ENCODE results near the gene METTL1. TPM values are rescaled to one million over a fixed set of nuclear protein-coding genes. Genes with fewer than 3 reads are reported as not detected.

Gene METTL1
- total RNA-seq, 2 donors from 2014 or later: 21.3 to 28.5 TPM

GRCh38 chr12:57752668-57753000, 19.3 kb downstream of the METTL1 start:
- peaks cover 36 to 43% of the 10 kb centered on the region in 2 donors for H3K36me3 Mint-ChIP-seq
- ATAC-seq (no peak), DNase-seq (ENCODE audit: low spot score in 2 of 2) (no peak)
- H3K27ac Mint-ChIP-seq: peak overlapping the region; percentile 97 to 99
- H3K9me3 Mint-ChIP-seq: no peaks in the 10 kb centered on the region

- ATAC-seq (peak; percentile 79 to 82), DNase-seq (ENCODE audit: low spot score in 2 of 2) (peak; percentile 98 to 99)
- H3K27ac Mint-ChIP-seq: peak within 1 kb of the TSS; percentile 97 to 99
- H3K9me3 Mint-ChIP-seq: no peaks in the 10 kb centered on the region
- H3K36me3 Mint-ChIP-seq: peaks cover 35 to 43% of the 10 kb centered on the region in 2 donors
Measured at GRCh38 chr12:57751788-57752667, 19.9 kb downstream of the METTL1 start, which contains the start of gene CDK4. TSS of gene CDK4 (minus strand) at chr12:57752310. CDS start at chr12:57751717, 593 bp downstream.

GRCh38 chr12:57751432-57751787, 20.5 kb downstream of the METTL1 start:
- H3K27ac Mint-ChIP-seq: peak overlapping the region; percentile 97 to 99
- ATAC-seq (no peak), DNase-seq (ENCODE audit: low spot score in 2 of 2) (no peak)
- peaks cover 29 to 40% of the 10 kb centered on the region in 2 donors for H3K36me3 Mint-ChIP-seq
- no peaks in the 10 kb centered on the region for H3K9me3 Mint-ChIP-seq

DNA sequence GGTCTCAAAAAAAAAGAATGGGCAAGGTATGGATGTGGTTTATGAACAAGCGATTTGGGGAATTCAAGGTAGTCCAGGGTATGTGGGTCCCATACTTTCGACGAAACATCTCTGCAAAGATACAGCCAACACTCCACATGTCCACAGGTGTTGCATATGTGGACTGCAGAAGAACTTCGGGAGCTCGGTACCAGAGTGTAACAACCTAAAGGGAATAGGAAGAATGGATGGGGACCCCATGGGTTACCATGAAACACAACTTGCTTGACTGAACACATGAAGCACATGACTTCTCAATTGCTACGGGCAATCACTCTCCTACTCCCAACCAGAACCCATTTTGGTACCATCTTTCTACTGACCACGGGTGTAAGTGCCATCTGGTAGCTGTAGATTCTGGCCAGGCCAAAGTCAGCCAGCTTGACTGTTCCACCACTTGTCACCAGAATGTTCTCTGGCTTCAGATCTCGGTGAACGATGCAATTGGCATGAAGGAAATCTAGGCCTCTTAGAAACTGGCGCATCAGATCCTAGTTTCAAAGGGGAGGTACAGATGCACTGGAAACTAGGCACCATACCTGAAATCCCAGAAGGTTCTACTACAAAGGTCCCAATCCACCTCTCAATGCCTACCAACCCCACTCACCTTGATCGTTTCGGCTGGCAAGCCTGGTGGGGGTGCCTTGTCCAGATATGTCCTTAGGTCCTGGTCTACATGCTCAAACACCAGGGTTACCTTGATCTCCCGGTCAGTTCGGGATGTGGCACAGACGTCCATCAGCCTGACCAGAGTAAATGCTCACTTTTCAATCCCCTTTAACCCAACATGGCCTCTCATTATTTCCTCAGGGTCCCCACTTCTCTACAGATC, 21.1 kb downstream of the METTL1 start:
- Mint-ChIP-seq H3K27ac (peak overlapping the region; percentile 97 to 99), H3K36me3 (peaks cover 24 to 39% of the 10 kb centered on the region in 2 donors), H3K9me3 (no peaks in the 10 kb centered on the region)
- DNase-seq (ENCODE audit: low spot score in 2 of 2): no peak
- ATAC-seq: no peak

GRCh38 chr12:57749061-57749460, 22.8 kb downstream of the METTL1 start:
- Mint-ChIP-seq H3K9me3 (no peaks in the 10 kb centered on the region), H3K27ac (peak overlapping the region in 1 of 2 donors; percentile 20), H3K36me3 (peaks cover 24 to 50% of the 10 kb centered on the region in 2 donors)
- ATAC-seq (no peak), DNase-seq (ENCODE audit: low spot score in 2 of 2) (no peak)

GRCh38 chr12:57746025-57746424, 25.9 kb downstream of the METTL1 start:
- no peaks in the 10 kb centered on the region for H3K9me3 Mint-ChIP-seq
- ATAC-seq (no peak), DNase-seq (ENCODE audit: low spot score in 2 of 2) (no peak)
- peaks cover 13 to 38% of the 10 kb centered on the region in 2 donors for H3K36me3 Mint-ChIP-seq
- H3K27ac Mint-ChIP-seq: peak overlapping the region; percentile 91 to 96

DNA sequence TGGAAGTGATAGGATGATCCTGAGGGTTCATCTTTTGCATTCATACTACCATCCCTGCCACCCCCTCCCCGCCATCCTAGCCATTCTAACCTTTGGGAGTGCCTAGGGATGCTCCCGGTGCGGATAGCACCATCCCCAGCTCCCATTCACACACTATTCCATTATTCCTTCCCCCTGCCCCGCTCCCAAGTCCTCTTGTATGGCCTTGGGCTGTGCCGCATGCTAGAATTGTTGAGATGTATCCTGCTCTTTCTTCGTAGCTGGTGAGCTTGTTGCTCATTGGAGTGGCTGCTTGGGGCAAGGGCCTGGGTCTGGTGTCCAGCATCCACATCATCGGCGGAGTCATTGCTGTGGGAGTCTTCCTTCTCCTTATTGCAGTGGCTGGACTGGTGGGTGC, 26.4 kb downstream of the METTL1 start:
- peaks cover 7 to 33% of the 10 kb centered on the region in 2 donors for H3K36me3 Mint-ChIP-seq
- no peaks in the 10 kb centered on the region for H3K9me3 Mint-ChIP-seq
- DNase-seq (ENCODE audit: low spot score in 2 of 2) (no peak), ATAC-seq (no peak)
- H3K27ac Mint-ChIP-seq: peak overlapping the region; percentile 91 to 96

GRCh38 chr12:57744777-57745484, 27.0 kb downstream of the METTL1 start, which contains the start of gene TSPAN31:
TSS of gene TSPAN31 (plus strand) at chr12:57745039. CDS start at chr12:57745155, 116 bp downstream.
- DNase-seq (ENCODE audit: low spot score in 2 of 2): peak; percentile 87 to 89
- peaks cover 5 to 28% of the 10 kb centered on the region in 2 donors for H3K36me3 Mint-ChIP-seq
- ATAC-seq: peak; percentile 80 to 89
- H3K9me3 Mint-ChIP-seq: no peaks in the 10 kb centered on the region
- peak within 1 kb of the TSS; percentile 91 to 96 for H3K27ac Mint-ChIP-seq

DNA sequence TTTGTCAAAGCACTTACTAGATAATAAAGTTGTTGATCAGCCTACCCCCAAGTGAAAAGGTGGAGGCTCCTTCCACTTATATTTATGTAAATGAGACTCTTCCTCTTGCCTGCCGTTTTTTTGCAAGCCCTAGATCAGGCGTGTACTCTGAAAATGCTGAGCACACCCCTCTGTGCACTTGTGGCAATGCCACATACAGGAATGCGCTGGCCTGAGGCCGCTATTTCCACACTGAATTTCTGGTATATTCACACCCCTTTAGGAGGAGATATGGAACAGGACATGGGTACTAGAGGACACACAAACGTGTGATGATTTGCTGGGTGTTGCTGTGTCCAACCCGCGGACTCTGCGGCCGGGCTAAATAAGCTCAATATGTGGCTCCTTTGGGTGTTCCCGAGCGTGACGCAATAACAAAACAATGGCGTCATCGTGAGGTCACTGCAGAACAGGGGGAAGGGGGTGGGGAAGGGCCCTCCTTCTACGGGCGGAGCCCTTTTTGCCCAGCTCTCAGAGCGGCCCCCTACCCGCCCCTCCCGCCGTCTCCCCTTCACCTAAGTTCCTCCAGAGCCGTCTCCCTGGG, 27.6 kb downstream of the METTL1 start:
- H3K9me3 Mint-ChIP-seq: no peaks in the 10 kb centered on the region
- H3K36me3 Mint-ChIP-seq: peaks cover 5 to 29% of the 10 kb centered on the region in 2 donors
- ATAC-seq: peak; percentile 37 to 63
- H3K27ac Mint-ChIP-seq: peak overlapping the region; percentile 91 to 96
- peak in 1 of 2 donors; percentile 77 for DNase-seq (ENCODE audit: low spot score in 2 of 2)

DNA sequence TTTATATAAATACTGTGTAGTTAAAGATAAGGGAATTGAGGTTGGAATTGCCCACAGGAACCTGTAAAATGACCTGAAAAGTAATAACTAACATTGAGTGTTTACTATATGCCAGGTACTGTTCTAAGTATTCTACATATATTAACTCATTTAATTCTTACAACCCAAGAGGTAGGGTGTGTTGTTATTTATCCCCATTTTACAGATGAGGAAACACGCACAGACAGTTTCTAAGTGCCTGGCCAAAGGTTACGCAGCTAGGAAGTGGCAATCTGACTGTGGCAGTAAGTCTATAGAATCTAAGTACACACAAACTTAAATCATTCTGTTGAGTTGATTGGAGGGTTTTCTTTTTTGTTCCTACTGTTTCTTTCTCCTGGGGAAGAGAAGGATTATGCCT, 28.1 kb downstream of the METTL1 start:
- DNase-seq (ENCODE audit: low spot score in 2 of 2) (no peak), ATAC-seq (no peak)
- Mint-ChIP-seq H3K36me3 (peaks cover 0 to 27% of the 10 kb centered on the region in 2 donors), H3K27ac (peak overlapping the region; percentile 91 to 96), H3K9me3 (no peaks in the 10 kb centered on the region)

GRCh38 chr12:57741844-57742738, 29.8 kb downstream of the METTL1 start:
- peak; percentile 71 to 82 for DNase-seq (ENCODE audit: low spot score in 2 of 2)
- Mint-ChIP-seq H3K27ac (peak overlapping the region; percentile 93 to 94), H3K9me3 (no peaks in the 10 kb centered on the region), H3K36me3 (peaks cover 0 to 21% of the 10 kb centered on the region in 2 donors)
- ATAC-seq: peak; percentile 75 to 80

- ATAC-seq: no peak
- Mint-ChIP-seq H3K27ac (peak overlapping the region; percentile 93 to 94), H3K36me3 (peaks cover 0 to 26% of the 10 kb centered on the region in 2 donors), H3K9me3 (no peaks in the 10 kb centered on the region)
- DNase-seq (ENCODE audit: low spot score in 2 of 2): no peak
Measured at GRCh38 chr12:57741413-57741789, 30.5 kb downstream of the METTL1 start.

- peak overlapping the region; percentile 72 to 94 for H3K27ac Mint-ChIP-seq
Measured at GRCh38 chr12:57740656-57741412, 31.1 kb downstream of the METTL1 start.

DNA sequence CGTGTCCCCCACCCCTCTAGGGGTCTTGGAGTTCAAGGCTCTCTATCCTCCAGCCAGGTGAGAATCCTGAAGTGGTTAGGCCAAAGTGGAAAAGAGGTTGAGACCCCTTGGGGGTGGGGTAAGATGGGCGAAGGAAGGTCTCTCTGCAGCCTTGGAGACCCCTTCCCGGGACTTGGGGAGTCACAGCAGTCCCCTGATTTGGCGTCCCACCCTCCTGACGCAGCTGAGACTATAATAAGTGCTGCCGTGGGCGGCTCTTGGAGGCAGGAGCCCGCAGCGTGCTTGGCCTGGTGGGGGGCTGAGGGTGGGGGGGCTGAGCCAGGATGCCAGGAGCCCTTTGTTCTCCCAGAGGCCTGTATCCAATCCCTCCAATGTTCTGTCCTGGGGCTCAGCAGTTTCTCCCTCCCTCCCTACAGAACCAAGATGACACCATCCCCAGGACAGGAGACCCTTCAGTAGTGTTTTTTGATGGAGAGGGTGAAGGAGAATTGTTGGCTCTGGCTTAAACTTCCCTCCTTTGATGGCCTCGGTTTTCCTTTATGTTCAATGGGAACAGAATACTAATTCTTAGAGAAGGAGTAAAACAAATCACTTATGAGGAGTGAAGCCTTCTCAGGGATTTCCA, 31.9 kb downstream of the METTL1 start:
- Mint-ChIP-seq H3K9me3 (no peaks in the 10 kb centered on the region), H3K36me3 (peaks cover 0 to 15% of the 10 kb centered on the region in 2 donors), H3K27ac (peak overlapping the region in 1 of 2 donors; percentile 94)
- ATAC-seq: no peak
- no peak for DNase-seq (ENCODE audit: low spot score in 2 of 2)

More at GRCh38 chr12:57740656-57741412, 31.1 kb downstream of the METTL1 start:
- H3K36me3 Mint-ChIP-seq: peaks cover 0 to 22% of the 10 kb centered on the region in 2 donors
- no peaks in the 10 kb centered on the region for H3K9me3 Mint-ChIP-seq
- DNase-seq (ENCODE audit: low spot score in 2 of 2) (peak in 1 of 2 donors; percentile 65), ATAC-seq (peak; percentile 55 to 65)

Measured in activated naive CD4-positive, alpha-beta T cell treated with anti-CD3 and anti-CD28 coated beads, Interleukin-2, amount 50 U/mL, for 72 hours (primary cell).